CD4-positive, alpha-beta T cell treated with Interferon gamma for 1 hour (primary cell): ENCODE measurements around the gene ZYX.

Experiments used
- DNase-seq: peaks from one replicate; pipeline ENCODE4 v3.0.0-alpha.2; 2020

The ZYX gene, protein sequence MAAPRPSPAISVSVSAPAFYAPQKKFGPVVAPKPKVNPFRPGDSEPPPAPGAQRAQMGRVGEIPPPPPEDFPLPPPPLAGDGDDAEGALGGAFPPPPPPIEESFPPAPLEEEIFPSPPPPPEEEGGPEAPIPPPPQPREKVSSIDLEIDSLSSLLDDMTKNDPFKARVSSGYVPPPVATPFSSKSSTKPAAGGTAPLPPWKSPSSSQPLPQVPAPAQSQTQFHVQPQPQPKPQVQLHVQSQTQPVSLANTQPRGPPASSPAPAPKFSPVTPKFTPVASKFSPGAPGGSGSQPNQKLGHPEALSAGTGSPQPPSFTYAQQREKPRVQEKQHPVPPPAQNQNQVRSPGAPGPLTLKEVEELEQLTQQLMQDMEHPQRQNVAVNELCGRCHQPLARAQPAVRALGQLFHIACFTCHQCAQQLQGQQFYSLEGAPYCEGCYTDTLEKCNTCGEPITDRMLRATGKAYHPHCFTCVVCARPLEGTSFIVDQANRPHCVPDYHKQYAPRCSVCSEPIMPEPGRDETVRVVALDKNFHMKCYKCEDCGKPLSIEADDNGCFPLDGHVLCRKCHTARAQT

GRCh38 chr7:143380646-143381426 lies at the start of gene ZYX:
Gene ZYX, plus strand, starts transcription at chr7:143381345. Its CDS starts 227 bp downstream, at chr7:143381572.
- peak; percentile 87 for DNase-seq

GRCh38 chr7:143334244-143334643 lies 46.9 kb upstream of the ZYX start:
- no peak for DNase-seq

GRCh38 chr7:143337216-143337615 lies 43.9 kb upstream of the ZYX start:
- no peak for DNase-seq

- no peak for DNase-seq
Measured at GRCh38 chr7:143341842-143342241, 39.3 kb upstream of the ZYX start.

GRCh38 chr7:143343596-143343995 lies 37.5 kb upstream of the ZYX start:
- no peak for DNase-seq

DNA sequence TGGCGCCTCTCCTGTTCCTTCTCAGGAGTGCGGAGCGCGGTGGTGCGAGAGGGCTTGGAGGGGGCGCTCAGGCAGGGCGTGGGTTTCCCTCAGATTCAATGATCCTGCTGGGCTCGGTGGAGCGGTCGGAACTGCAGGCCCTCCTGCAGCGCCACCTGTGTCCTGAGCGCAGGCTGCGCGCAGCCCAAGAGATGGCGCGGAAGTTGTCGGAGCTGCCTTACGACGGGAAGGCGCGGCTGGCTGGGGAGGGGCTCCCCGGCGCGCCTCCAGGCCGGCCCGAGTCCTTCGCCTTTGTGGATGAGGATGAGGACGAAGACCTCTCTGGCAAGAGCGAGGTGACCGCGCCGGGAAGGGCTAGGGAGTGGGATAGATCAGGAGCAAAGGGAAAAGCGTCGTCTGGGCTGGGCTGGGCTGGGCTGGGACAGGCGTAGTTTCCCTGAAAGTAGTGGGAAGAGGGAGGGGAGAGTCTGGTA lies 35.7 kb upstream of the ZYX start:
- peak; percentile 62 for DNase-seq

DNA sequence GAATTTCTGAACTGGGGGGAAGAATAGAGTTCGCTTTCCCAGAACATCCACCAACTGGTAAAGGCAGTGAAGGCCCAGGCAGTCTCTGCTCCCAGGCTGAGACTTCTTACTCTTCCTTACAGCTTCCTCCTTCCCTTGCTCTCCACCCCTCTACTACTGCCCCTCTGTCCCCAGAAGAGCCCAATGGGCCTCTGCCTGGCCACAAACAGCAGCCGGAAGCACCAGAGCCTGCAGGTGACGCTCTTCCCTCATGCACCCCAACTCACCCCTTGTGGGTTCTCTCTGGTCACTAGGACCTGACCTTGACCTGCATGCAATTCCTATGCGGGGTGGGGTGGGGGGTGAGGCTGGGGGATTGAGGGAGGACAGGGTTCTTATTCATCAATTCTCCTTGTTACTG lies 35.1 kb upstream of the ZYX start:
- DNase-seq: no peak

DNA sequence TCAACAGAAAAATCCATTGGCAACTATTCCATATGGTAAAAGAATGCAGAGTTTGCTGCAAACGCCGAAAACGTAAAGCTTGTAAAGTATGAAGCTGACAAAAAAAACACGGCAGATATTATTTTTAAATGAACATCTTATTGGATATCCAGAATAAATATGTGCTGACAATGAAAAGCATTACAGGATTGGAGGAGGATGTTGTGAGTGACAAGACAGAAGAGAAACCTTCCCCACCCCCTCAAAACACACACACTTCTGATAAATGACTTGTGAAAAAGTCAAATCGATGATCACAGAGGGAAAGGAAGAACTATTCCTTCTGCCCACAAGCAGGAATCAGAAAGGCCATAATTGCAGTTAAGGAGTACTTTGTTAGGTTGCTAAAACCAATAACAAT lies 33.2 kb upstream of the ZYX start:
- DNase-seq: no peak

- no peak for DNase-seq
Measured at GRCh38 chr7:143351060-143351459, 30.1 kb upstream of the ZYX start.

DNA sequence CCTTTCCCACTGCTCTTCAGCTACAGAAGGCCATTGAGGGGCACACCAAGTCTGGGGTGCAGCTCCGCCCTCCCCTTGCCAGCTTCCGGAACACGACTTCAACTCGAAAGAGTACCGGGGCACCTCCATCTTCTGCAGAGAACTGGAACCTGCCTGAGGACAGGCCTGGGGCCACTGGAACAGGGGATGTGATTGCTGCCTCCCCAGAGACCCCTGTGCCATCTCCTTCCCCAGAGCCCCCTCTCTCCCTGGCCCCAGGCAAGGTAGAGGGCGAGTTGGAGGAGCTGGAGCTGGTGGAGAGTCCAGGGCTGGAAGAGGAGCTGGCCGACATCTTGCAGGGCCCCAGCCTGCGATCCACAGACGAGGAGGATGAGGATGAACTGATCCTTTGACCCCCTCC lies 29.6 kb upstream of the ZYX start:
- DNase-seq: no peak

GRCh38 chr7:143352531-143353002 lies 28.6 kb upstream of the ZYX start:
- DNase-seq: no peak

DNA sequence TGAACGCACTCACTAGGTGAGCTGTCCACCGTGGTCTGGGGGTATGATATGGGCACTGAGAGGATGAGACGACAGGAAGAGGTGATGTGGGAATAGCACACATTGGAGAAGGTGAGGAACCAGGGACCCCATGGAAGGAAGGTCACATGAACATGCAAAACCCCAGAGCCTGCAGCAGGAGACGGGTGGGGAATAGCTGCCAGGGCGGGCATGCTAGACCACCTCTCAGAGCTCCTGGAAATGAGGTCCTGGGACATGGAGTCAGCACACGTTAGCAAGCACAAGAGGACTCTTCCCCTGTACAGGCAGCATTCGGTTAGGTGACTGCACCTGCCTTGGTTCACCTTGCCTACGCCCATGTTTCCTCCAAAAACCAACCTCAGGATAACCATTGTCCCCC lies 26.8 kb upstream of the ZYX start:
- DNase-seq: no peak

DNA sequence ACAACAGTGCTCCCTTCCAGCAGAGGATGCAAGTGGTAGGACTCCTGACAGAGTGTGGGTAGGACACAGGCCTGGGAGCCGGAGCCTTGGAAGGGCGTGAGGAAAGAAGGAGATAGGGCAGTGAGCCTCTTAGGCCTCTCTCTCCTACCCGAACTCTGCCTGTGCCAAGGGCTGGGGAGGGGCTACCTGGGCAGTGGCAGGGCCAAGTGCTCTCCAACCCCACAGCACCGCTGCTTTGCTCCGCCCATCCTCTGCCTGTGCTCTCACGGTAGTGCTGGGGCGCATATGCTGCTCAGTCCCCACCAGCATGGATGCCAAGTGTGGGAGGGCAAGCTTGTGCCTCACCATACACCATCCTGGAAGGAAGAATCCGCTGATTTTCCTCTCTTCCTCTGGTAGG lies 26.2 kb upstream of the ZYX start:
- no peak for DNase-seq

GRCh38 chr7:143355450-143356385 lies 25.4 kb upstream of the ZYX start:
- no peak for DNase-seq

- DNase-seq: no peak
Measured at GRCh38 chr7:143356414-143357050, 24.6 kb upstream of the ZYX start.

DNA sequence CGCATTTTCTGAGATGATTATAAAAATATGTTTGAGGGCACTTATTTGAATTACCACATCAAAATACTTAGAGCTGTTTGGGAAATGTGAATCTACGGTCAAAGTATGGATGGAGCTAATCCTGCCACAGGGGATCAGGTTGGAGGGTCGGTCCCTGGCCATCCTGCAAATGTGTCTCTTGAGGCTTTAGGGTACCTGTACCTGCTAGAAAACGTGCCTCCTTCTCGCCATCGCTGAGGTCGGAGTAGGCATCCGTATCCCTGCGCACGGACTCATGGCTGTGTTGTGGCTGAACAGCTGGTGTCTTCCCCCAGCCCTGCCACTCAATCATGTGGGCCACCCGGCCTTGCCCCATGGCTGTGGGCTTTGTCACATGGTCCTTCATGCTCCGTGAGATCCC lies 22.5 kb upstream of the ZYX start:
- no peak for DNase-seq

DNA sequence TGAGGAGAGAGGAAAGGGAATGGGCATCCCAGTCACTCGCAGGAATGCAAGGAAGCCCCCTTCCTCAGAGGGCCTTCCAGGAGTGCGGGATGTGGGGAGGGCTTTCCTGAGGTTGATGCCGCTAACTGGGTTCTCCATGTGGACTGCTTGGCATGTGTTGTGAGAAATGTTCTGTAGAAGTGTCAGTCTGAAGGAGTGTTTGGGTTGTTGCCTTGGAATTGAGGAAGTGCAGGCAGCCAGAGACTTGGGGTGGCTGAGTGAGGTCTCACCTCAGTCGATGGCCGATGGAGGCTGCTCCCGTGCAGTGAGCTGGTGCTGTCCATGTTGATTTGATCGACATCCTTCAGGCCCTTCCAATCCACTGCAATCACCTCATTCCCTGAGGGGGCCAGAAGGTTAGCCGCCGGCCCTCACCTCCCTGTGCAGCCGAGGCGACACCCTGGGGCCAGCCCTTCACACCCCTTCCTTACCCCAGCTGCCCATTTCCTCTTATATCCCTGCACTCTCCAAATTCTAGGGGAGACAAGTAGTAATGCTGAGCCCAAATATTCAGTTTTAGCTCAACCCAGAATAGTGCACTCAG lies 21.3 kb upstream of the ZYX start:
- no peak for DNase-seq

- no peak for DNase-seq
Measured at GRCh38 chr7:143360788-143361551, 20.2 kb upstream of the ZYX start.

DNA sequence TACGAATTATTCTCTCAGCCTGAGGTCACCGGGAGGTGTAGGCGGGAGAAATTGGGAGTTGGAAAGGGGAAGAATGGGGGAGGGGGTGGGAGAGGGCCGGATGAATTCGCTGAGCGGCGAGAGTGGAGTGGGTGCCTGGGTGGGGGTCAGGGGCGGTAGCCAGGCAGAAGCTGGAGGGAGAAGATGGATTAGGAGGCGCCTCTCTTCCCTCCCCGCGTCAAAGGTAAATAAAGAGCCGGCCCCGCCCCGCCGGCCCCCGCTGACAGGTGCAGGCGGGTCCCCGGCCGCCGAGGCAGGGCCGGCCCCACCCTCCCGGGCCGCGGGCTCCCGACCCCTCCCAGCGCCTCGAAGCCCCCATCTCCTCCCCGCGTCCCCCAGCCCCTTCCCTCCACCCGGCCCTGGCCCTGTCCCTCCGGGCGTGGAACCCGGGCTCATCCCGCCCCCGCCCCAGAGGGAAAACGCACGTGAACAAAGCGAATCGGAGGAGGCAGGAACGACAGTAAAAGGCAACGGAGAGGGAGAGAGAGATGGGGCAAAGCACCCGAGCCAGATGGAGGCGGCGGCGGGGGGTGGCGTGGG lies 19.5 kb upstream of the ZYX start:
- no peak for DNase-seq
